GM19397 (cell line): ENCODE measurements around the gene SLC26A9.

Source experiments
- ATAC-seq: cut with Tn5 transposase; IDR thresholded peaks from one replicate; pipeline ENCODE4 v1.9.1; 2021; ENCODE audit warnings: mild to moderate bottlenecking, moderate library complexity; ENCODE audit not compliant: unreplicated experiment

Gene SLC26A9, protein sequence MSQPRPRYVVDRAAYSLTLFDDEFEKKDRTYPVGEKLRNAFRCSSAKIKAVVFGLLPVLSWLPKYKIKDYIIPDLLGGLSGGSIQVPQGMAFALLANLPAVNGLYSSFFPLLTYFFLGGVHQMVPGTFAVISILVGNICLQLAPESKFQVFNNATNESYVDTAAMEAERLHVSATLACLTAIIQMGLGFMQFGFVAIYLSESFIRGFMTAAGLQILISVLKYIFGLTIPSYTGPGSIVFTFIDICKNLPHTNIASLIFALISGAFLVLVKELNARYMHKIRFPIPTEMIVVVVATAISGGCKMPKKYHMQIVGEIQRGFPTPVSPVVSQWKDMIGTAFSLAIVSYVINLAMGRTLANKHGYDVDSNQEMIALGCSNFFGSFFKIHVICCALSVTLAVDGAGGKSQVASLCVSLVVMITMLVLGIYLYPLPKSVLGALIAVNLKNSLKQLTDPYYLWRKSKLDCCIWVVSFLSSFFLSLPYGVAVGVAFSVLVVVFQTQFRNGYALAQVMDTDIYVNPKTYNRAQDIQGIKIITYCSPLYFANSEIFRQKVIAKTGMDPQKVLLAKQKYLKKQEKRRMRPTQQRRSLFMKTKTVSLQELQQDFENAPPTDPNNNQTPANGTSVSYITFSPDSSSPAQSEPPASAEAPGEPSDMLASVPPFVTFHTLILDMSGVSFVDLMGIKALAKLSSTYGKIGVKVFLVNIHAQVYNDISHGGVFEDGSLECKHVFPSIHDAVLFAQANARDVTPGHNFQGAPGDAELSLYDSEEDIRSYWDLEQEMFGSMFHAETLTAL

DNA sequence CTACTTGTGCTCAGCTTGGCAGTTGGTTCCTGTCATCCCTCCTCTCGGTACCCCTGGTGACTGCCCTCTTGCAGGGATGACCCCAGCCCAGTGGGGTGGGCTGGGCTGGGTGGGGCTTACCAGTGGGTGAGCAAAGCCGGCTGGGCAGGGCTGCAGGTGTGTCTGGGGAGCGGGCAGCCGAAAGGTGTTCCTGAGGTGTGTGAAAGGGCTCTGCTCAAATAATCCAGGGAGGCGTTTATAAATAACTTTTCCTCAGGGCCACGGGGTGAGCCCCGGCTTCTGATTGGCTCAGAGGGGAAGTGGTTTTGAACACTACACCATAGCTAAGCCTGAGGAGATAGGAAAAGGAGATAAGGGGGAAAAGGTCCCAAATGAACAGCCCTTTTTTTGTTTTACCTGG lies at the start of gene SLC26A9:
Gene SLC26A9 (minus strand): TSS at position 212 of the 400 bp plus-strand sequence. CDS start 7,636 bp downstream, outside the sequence.
- ATAC-seq = no peak

- no peak for ATAC-seq
These were observed 49.1 kb upstream of the SLC26A9 start for GRCh38 chr1:205992218-205992882.

DNA sequence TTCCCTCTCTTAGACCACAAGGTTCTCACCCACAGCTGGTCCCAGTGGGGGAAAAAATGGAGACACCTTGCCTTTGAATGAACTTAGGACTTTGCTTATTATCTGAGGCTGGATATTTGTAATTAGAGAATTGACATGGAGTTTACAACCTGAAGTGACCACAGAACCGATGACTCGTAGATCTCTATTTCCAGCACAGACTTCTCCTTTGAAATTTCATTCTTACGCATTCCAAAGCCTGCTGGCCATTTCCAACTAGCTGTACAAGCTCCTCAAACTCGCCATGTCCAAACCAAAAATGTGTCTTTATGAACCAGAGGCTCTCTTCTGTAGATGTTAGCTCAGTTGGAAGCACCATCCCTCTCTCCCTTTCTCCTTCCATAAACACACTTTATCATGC lies 48.0 kb upstream of the SLC26A9 start:
- no peak for ATAC-seq

GRCh38 chr1:205990226-205990625 lies 47.0 kb upstream of the SLC26A9 start:
- no peak for ATAC-seq

GRCh38 chr1:205989786-205990185 lies 46.5 kb upstream of the SLC26A9 start:
- no peak for ATAC-seq

DNA sequence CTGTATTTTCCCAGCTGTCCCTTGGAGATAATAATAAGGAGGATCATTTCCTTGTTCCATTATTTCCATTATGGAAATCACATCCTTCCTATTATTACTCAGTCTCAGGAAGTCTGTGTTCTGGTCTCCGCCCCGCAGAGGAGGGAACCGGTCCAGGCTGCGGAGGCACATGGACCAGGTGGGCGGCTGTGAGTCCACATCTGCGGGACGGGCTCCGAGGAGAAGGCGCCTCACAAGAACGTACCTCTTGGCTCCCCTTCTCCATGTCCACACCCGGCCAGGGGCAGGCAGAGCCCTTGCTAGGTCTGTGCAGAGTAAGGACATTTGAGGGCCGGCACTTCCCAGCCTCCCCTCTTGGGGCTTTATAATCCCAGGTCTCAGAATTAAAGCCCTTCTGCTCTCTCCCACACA lies 45.3 kb upstream of the SLC26A9 start:
- ATAC-seq = no peak

- no peak for ATAC-seq
These were observed 43.6 kb upstream of the SLC26A9 start for GRCh38 chr1:205986861-205987260.

DNA sequence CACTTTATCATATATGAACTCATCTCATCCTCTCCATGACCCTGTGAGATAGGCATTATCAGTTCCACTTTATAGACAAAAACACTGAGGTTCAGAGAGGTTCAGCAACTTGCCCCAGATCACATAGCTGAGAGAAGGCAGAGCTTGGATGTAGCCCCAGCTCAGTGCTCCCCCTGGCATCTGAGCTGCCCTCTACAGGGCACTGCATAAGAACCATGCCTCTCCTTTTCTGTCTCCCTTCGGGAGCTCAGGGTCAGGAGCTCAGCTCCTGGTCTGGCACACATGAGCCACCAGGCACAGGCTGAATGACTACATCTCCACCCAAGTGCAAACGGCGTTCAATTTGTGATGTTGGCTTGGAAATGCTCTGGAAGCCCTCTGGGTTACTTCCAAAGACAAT lies 43.0 kb upstream of the SLC26A9 start:
- ATAC-seq = no peak

DNA sequence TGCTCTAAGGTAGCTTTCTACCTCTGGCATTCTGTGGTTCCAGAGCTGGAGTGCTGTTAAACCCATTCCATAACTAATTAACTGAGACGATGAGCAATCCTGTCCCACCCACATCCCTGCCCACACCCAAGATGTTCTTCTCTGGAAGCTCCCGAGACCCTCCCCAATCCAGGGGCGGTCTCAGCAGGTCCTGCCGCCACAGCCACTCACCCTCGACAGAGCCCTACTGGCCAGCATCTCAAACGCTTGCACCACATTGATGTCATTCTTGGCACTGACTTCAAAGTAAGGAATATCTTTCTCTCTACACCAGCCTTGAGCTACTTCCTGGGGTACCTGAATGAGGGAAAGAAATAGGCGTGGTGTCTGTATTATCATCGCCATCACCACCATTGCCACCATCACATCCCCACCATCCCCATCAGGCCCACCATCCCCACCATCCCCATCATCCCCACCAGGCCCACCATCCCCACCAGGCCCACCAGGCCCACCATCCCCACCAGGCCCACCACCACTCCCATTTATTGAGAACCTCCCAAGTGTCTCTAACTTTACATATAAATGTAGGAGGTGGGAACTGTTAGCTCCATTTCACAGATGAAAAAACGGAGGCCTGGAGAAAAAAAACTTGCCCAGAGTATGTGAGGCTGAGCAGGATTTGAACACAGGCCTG lies 42.2 kb upstream of the SLC26A9 start:
- ATAC-seq = no peak

- ATAC-seq = no peak
These were observed 40.9 kb upstream of the SLC26A9 start for GRCh38 chr1:205983925-205984725.

GRCh38 chr1:205981257-205981656 lies 38.0 kb upstream of the SLC26A9 start:
- no peak for ATAC-seq

DNA sequence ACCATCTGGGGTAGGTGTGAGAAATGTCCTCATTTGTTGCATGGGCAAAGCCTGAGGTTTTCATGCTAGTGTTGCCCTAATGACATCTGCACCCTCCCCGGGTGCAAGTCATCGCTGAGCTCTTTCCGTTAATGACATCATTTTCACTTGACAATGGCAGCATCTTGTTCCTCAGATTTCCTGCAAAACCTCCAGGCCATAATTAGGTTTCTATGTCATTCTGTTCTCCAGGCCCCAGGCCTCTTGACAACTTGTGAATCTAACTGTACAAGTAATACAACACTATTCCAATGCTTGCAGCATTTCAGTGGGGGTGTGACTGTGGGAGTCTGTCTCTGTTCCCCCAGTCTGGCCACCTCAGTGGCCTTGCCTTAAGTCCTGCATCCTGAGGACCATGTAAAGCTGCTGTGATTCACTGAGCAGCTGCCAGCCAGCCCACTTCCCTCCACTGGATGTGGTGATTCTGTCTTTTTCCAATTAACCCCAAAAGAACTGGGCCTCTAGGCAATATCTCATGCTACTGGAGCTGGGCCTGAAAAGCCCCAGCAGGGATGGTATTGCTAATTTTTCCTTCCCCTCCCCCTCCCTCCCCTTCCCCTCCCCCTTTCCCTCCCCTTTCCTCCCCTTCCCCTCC lies 37.1 kb upstream of the SLC26A9 start:
- ATAC-seq = no peak

DNA sequence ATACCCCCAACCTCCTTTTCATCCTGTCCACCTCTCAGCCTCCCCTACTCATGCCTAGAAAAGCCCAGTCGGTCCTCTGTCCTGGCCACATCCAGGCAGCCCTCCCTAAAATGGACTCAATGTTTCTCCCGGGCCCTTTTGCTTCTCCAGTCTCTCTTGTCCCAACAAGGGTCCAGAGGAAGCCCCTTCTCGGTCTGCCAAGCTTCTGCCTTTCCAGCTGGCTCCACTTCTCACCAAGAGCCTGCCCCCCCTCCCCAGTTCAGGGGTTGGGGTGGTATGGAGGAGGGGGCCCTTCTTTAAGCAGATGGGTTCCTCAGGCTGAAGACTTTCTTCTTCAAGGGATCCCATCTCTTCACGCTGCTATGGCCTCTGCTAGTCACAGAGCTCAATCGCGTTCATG lies 36.0 kb upstream of the SLC26A9 start:
- ATAC-seq = no peak

- ATAC-seq = no peak
These were observed 35.4 kb upstream of the SLC26A9 start for GRCh38 chr1:205978676-205979075.

- ATAC-seq = no peak
These were observed 34.3 kb upstream of the SLC26A9 start for GRCh38 chr1:205977402-205978014.

- no peak for ATAC-seq
These were observed 33.6 kb upstream of the SLC26A9 start for GRCh38 chr1:205976708-205977401.

- ATAC-seq = no peak
These were observed 32.8 kb upstream of the SLC26A9 start for GRCh38 chr1:205976036-205976435.

DNA sequence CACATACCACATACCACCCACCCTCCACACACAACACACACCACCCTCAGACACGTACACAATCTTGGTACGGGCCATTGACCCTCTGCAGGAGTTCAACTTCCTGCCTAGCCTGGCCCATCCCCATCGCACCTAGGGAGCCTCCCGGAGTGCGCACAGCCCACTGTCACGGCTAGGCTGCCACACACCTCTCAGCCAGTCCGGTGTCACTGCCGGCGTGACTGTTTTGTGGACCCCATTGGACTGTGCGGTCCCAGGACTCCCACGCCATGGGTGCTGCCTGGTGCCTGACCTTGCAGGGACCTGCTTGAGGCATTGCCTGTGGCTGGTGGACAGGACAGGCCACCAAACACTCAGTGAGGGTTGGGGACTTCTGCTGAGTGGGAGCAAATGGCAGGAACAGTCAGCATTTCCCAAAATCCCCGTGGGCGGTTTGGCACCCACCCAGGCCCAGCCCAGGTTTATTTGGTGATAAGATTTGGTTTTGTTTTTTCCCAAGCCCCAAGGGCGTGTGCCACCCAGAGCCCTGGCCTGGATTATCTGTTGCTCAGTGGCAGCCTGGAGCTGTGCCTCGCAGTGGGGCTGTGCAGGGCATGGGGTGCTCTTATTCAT lies 32.2 kb upstream of the SLC26A9 start:
- no peak for ATAC-seq
